ENCODE measurements around the gene TEPSIN. TPM values are rescaled to one million over a fixed set of nuclear protein-coding genes. Genes with fewer than 3 reads are reported as not detected.

The TEPSIN gene
- total and polyA plus RNA-seq, 2 donors (not counting 3 experiments of a cell fraction or from before 2014, with no cell fraction given) = 41.6 to 45.3 TPM

DNA sequence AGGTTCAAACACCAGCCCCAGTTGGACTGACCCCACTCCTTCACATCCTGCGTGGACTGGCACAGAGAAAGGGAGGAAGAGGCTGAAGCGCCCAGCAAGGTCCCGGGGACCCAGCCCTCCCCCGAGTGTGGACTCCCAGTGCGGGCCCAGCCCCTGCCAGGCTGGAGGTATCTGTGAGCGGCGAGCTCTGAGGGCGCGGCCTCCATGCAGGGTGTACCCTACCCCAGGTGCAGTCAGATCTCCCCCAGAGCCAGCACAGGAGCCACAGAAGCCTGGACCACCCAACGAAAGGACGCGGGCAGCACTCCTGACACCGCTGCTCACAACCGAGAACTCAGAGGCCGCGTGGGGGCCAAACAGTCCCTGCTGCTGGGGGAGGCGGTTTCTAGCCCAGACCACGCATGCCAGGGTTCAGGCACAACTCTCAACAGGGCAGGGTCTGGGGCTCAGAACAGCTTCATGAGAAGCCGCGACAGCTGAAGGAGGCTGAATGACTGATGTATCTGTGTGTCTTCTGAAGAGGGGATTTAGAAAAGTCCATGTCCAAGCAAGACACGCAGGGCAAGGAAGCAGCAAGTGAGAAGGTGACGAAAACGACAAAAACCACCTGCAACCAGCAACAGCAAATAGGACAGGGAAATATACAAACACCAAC, 47.8 kb upstream of the TEPSIN start:
- POLR2A ChIA-PET = no interaction called here
- Histone ChIP-seq H4K20me1 (replicated peaks; ENCODE audit: control insufficient read depth, extremely low read depth, insufficient read depth, low read length) (no peaks in the 10 kb centered on the region), H3K9me3 (replicated peaks; ENCODE audit: control insufficient read depth, insufficient read depth, low read length) (no peaks in the 10 kb centered on the region), H3K9ac (replicated peaks; ENCODE audit: extremely low read depth, insufficient read depth, low read length) (no peak overlapping the region), H3K27ac (ENCODE audit: insufficient read depth, low read depth, low read length) (peak overlapping the region; percentile 80), H2AFZ (ENCODE audit: low read depth, low read length) (no peak overlapping the region), H3K4me1 (ENCODE audit: control insufficient read depth, extremely low read depth, insufficient read depth, low read length) (peaks cover 27% of the 10 kb centered on the region), H3K27me3 (ENCODE audit: control insufficient read depth in 2 of 2, insufficient read depth in 2 of 2, low read length in 2 of 2) (no peaks in the 10 kb centered on the region), H3K4me2 (ENCODE audit: insufficient read depth, low read length) (no peak overlapping the region), H3K36me3 (ENCODE audit: control insufficient read depth in 2 of 2, extremely low read depth in 1 of 2, insufficient read depth in 2 of 2, low read length in 2 of 2) (peaks cover 3 to 14% of the 10 kb centered on the region in 2 experiments), H3K4me3 (replicated peaks in 1 of 3; ENCODE audit: insufficient read depth in 1 of 3, low read depth in 1 of 3, low read length in 3 of 3) (no peak overlapping the region), H3K9me1 (replicated peaks; ENCODE audit: control insufficient read depth, extremely low read depth, insufficient read depth, low read length) (no peaks in the 10 kb centered on the region), H3K79me2 (ENCODE audit: control insufficient read depth, insufficient read depth, low read length) (peaks cover 49% of the 10 kb centered on the region)
- intact Hi-C loops (cut with micrococcal nuclease) = loop anchor here (1.0 kb wide), 1 partner anchor 9 kb away; the partner anchor contains the start of gene SLC38A10
- DNase-seq (ENCODE audit: low read depth, low spot score) (no peak), FAIRE-seq (peak; percentile 68)
- dilution Hi-C loops (cut with MboI; ENCODE audit: extremely low pct_ligation_motif_present, low sequenced_read_pairs) = no loop called here
- TF ChIP-seq, protein P1, sequence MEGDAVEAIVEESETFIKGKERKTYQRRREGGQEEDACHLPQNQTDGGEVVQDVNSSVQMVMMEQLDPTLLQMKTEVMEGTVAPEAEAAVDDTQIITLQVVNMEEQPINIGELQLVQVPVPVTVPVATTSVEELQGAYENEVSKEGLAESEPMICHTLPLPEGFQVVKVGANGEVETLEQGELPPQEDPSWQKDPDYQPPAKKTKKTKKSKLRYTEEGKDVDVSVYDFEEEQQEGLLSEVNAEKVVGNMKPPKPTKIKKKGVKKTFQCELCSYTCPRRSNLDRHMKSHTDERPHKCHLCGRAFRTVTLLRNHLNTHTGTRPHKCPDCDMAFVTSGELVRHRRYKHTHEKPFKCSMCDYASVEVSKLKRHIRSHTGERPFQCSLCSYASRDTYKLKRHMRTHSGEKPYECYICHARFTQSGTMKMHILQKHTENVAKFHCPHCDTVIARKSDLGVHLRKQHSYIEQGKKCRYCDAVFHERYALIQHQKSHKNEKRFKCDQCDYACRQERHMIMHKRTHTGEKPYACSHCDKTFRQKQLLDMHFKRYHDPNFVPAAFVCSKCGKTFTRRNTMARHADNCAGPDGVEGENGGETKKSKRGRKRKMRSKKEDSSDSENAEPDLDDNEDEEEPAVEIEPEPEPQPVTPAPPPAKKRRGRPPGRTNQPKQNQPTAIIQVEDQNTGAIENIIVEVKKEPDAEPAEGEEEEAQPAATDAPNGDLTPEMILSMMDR (IDR thresholded peaks at IDR 0.05; ENCODE audit: extremely low read depth in 1 of 2, insufficient read depth in 1 of 2, low read depth in 1 of 2, low read length in 2 of 2) = no peak
- TF ChIP-seq MYC (IDR thresholded peaks at IDR 0.05; ENCODE audit: low read depth, low read length) (no peak), JUN (IDR thresholded peaks at IDR 0.05; ENCODE audit: borderline replicate concordance, insufficient read depth, insufficient read length, low read depth) (no peak), POLR2A (IDR thresholded peaks at IDR 0.05; ENCODE audit: low read depth, low read length) (no peak), GATA2 (IDR thresholded peaks at IDR 0.05; ENCODE audit: insufficient read depth, insufficient read length, low read depth, low read length) (no peak), POLR2AphosphoS5 (IDR thresholded peaks at IDR 0.05; ENCODE audit: insufficient read depth, low read depth, low read length) (no peak), FOS (IDR thresholded peaks at IDR 0.05; ENCODE audit: borderline replicate concordance, insufficient read depth, low read length) (no peak), EZH2 (IDR thresholded peaks at IDR 0.05; ENCODE audit: borderline replicate concordance, low read depth, low read length, severe bottlenecking) (no peak)
- TF ChIP-seq, protein P2, sequence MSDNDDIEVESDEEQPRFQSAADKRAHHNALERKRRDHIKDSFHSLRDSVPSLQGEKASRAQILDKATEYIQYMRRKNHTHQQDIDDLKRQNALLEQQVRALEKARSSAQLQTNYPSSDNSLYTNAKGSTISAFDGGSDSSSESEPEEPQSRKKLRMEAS (IDR thresholded peaks at IDR 0.05; ENCODE audit: insufficient read depth, insufficient read length) = no peak
- CTCF ChIA-PET = interaction anchor here (0.9 to 2.0 kb wide), 4 partner anchors 9 to 198 kb away, joined by 3 to 6 read pairs (median 4); partner anchors contain the start of gene SLC38A10
- BruUV-seq (replicated peaks) = no TSS peak

All from endothelial cell of umbilical vein (primary cell).